BLaER1 (cell line): ENCODE results near the gene ZNF32.

Source experiments
- H3K27ac ChIP-seq: shearing (Covaris generic); formaldehyde crosslinking; 2 replicates; pipeline ENCODE4 v1.8.1; 2022
- H3K27me3 ChIP-seq: shearing (Covaris generic); formaldehyde crosslinking; 2 replicates; pipeline ENCODE4 v1.8.1; 2022
- H3K36me3 ChIP-seq: shearing (Covaris generic); formaldehyde crosslinking; 2 replicates; pipeline ENCODE4 v1.8.1; 2022
- H3K4me1 ChIP-seq: shearing (Covaris generic); formaldehyde crosslinking; 2 replicates; pipeline ENCODE4 v1.8.1; 2022
- H3K4me2 ChIP-seq: shearing (Covaris generic); formaldehyde crosslinking; 2 replicates; pipeline ENCODE4 v1.8.1; 2022
- H3K4me3 ChIP-seq: shearing (Covaris generic); formaldehyde crosslinking; 2 replicates; pipeline ENCODE4 v1.8.1; 2022
- H3K9ac ChIP-seq: shearing (Covaris generic); formaldehyde crosslinking; 2 replicates; pipeline ENCODE4 v1.8.1; 2022
- H3K9me3 ChIP-seq: shearing (Covaris generic); formaldehyde crosslinking; 2 replicates; pipeline ENCODE4 v1.8.1; 2022
- H4K20me1 ChIP-seq: shearing (Covaris generic); formaldehyde crosslinking; 2 replicates; pipeline ENCODE4 v1.8.1; 2022
- Cebpa-rat ChIP-seq: shearing (Covaris generic); IDR thresholded peaks from 2 replicates; pipeline ENCODE4 v1.8.1; 2022

Gene ZNF32

DNA sequence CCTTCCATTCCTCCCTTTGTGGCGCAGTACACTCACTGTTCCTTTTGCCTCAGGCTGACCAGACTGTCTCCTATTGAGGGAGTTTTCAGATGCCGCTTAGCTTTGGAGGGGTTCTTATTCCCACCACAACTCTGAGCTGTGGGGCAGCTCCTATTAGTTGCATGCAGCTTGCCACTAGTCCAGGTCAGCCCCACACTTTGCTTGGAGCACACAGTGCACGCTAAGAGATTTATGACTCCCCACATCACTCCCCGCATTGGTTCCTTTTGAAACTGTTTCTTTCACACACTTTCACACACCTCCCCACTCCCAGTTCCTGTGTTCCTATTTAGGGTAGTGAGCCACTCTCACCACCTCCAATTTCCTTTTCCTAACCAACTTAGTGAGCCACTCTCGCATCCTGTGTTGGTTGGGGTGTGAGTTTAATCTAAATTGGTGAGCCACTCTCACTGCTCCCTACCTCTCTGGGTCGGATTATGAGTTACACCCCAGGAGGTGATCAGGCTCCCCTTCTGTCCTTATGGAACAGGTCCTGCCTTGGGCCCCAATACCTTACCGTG lies 52.9 kb downstream of the ZNF32 start:
- Histone ChIP-seq H3K27me3 (no peaks in the 10 kb centered on the region), H3K27ac (peak overlapping the region; percentile 84), H3K9me3 (peaks cover 51% of the 10 kb centered on the region), H3K9ac (peak overlapping the region; percentile 78), H3K36me3 (no peaks in the 10 kb centered on the region), H3K4me3 (peak overlapping the region; percentile 53), H3K4me2 (peak overlapping the region; percentile 86), H3K4me1 (peaks cover 39% of the 10 kb centered on the region), H4K20me1 (no peaks in the 10 kb centered on the region)
- no peak for TF ChIP-seq Cebpa-rat

DNA sequence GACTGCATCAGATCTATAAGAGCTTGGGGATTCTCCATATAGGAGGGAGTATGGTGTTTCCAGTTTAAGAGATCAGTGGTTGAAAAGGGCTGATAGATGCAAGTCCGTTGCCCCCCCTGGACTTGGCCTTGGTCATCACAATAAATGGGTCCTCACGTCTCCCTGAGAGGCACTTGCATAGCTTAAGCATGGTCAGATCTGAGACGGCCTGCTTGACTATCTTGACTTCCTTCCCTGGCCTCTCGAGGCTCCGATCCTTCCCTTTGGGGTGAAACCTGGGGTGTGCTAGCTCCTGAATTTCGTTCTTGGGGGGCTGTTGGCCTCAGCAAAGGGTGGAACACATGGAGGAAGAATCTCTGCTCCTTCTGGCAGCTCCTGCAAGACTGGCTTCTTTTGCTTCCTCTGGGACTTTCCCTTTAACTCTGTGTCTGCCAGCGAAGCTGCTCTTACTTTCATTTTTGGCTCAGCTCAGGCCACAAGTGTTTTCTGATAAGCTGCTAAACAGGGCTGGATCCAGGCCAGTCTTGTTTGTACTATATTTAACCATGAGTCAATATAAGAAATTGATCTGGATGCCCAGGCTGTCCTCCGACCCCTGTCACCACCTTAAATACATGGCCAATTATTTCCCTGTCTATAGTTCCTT lies 53.6 kb downstream of the ZNF32 start:
- no peaks in the 10 kb centered on the region for H3K36me3 ChIP-seq
- H3K27ac ChIP-seq: peak overlapping the region; percentile 84
- no peaks in the 10 kb centered on the region for H4K20me1 ChIP-seq
- H3K9me3 ChIP-seq: peaks cover 45% of the 10 kb centered on the region
- H3K4me3 ChIP-seq: peak overlapping the region; percentile 53
- H3K27me3 ChIP-seq: no peaks in the 10 kb centered on the region
- peaks cover 39% of the 10 kb centered on the region for H3K4me1 ChIP-seq
- peak overlapping the region; percentile 86 for H3K4me2 ChIP-seq
- H3K9ac ChIP-seq: peak overlapping the region; percentile 78
- no peak for TF ChIP-seq Cebpa-rat
